Measurements from ENCODE around the gene PTCHD4.
"Not testable (repeated sequence)": the region's sequence is repeated elsewhere in the genome, so short reads cannot be mapped to it uniquely, and the experiment has no call there.

The PTCHD4 gene

GRCh38 chr6:48111575-48111974, 578 bp upstream of the PTCHD4 start:
- H3K4me1 Mint-ChIP-seq, result no peaks in the 10 kb centered on the region
- H3K36me3 Mint-ChIP-seq, result no peaks in the 10 kb centered on the region
- H3K4me3 Mint-ChIP-seq, result no peak overlapping the region
- DNase-seq, result no peak
- CTCF ChIA-PET, result no interaction called here
- H3K27ac Mint-ChIP-seq, result no peak overlapping the region
- no peaks in the 10 kb centered on the region for H3K27me3 Mint-ChIP-seq
- H3K9me3 Mint-ChIP-seq, result no peaks in the 10 kb centered on the region

- no peak for DNase-seq
- no peak overlapping the region for H3K27ac Mint-ChIP-seq
- H3K9me3 Mint-ChIP-seq, result no peaks in the 10 kb centered on the region
- no peaks in the 10 kb centered on the region for H3K4me1 Mint-ChIP-seq
- H3K36me3 Mint-ChIP-seq, result no peaks in the 10 kb centered on the region
- H3K4me3 Mint-ChIP-seq, result no peak overlapping the region
- CTCF ChIA-PET, result no interaction called here
- H3K27me3 Mint-ChIP-seq, result no peaks in the 10 kb centered on the region
Measured at GRCh38 chr6:48110436-48111142, 408 bp downstream of the PTCHD4 start.

GRCh38 chr6:48109944-48110343, 1.1 kb downstream of the PTCHD4 start:
- Mint-ChIP-seq H3K4me1 (no peaks in the 10 kb centered on the region), H3K27ac (no peak overlapping the region), H3K36me3 (no peaks in the 10 kb centered on the region), H3K27me3 (no peaks in the 10 kb centered on the region), H3K9me3 (peaks cover 3% of the 10 kb centered on the region), H3K4me3 (no peak overlapping the region)
- CTCF ChIA-PET, result interaction anchor here (0.6 kb wide), 1 partner anchor 72 kb away, joined by 3 read pairs; no protein-coding TSS in a partner anchor
- DNase-seq, result no peak

GRCh38 chr6:48102476-48103195, 8.4 kb downstream of the PTCHD4 start:
- H3K27me3 Mint-ChIP-seq, DNase-seq, H3K4me3 Mint-ChIP-seq, H3K9me3 Mint-ChIP-seq, CTCF ChIA-PET, H3K4me1 Mint-ChIP-seq, H3K36me3 Mint-ChIP-seq, H3K27ac Mint-ChIP-seq: not testable (repeated sequence)

GRCh38 chr6:48101290-48101689, 9.7 kb downstream of the PTCHD4 start:
- no peak for DNase-seq
- H3K36me3 Mint-ChIP-seq, result no peaks in the 10 kb centered on the region
- no peaks in the 10 kb centered on the region for H3K27me3 Mint-ChIP-seq
- no peak overlapping the region for H3K4me3 Mint-ChIP-seq
- H3K4me1 Mint-ChIP-seq, result no peaks in the 10 kb centered on the region
- peaks cover 3% of the 10 kb centered on the region for H3K9me3 Mint-ChIP-seq
- H3K27ac Mint-ChIP-seq, result no peak overlapping the region
- CTCF ChIA-PET, result no interaction called here

- CTCF ChIA-PET, result no interaction called here
- Mint-ChIP-seq H3K9me3 (peaks cover 3% of the 10 kb centered on the region), H3K27ac (no peak overlapping the region), H3K36me3 (no peaks in the 10 kb centered on the region), H3K4me1 (no peaks in the 10 kb centered on the region), H3K27me3 (no peaks in the 10 kb centered on the region), H3K4me3 (no peak overlapping the region)
- no peak for DNase-seq
Measured at GRCh38 chr6:48100588-48100895, 10.5 kb downstream of the PTCHD4 start.

- Mint-ChIP-seq H3K36me3 (no peaks in the 10 kb centered on the region), H3K27me3 (no peaks in the 10 kb centered on the region), H3K9me3 (no peaks in the 10 kb centered on the region), H3K4me1 (no peaks in the 10 kb centered on the region), H3K4me3 (no peak overlapping the region), H3K27ac (no peak overlapping the region)
- CTCF ChIA-PET, result interaction anchor here (0.7 kb wide), 1 partner anchor 17 kb away, joined by 3 read pairs; no protein-coding TSS in a partner anchor
- DNase-seq, result no peak
Measured at GRCh38 chr6:48099713-48100587, 11.0 kb downstream of the PTCHD4 start.

GRCh38 chr6:48098923-48099322, 12.1 kb downstream of the PTCHD4 start:
- Mint-ChIP-seq H3K36me3 (no peaks in the 10 kb centered on the region), H3K4me1 (no peaks in the 10 kb centered on the region), H3K27ac (no peak overlapping the region), H3K27me3 (no peaks in the 10 kb centered on the region), H3K9me3 (no peaks in the 10 kb centered on the region), H3K4me3 (no peak overlapping the region)
- CTCF ChIA-PET, result no interaction called here
- DNase-seq, result no peak

GRCh38 chr6:48092550-48093217, 18.3 kb downstream of the PTCHD4 start:
- Mint-ChIP-seq H3K9me3 (no peaks in the 10 kb centered on the region), H3K4me3 (no peak overlapping the region), H3K27me3 (no peaks in the 10 kb centered on the region), H3K27ac (no peak overlapping the region), H3K4me1 (no peaks in the 10 kb centered on the region), H3K36me3 (no peaks in the 10 kb centered on the region)
- CTCF ChIA-PET, result no interaction called here
- DNase-seq, result no peak

- CTCF ChIA-PET, result no interaction called here
- Mint-ChIP-seq H3K36me3 (no peaks in the 10 kb centered on the region), H3K4me3 (no peak overlapping the region), H3K9me3 (no peaks in the 10 kb centered on the region), H3K27me3 (no peaks in the 10 kb centered on the region), H3K4me1 (no peaks in the 10 kb centered on the region), H3K27ac (no peak overlapping the region)
- no peak for DNase-seq
Measured at GRCh38 chr6:48090546-48090945, 20.5 kb downstream of the PTCHD4 start.

- H3K9me3 Mint-ChIP-seq, result no peaks in the 10 kb centered on the region
- H3K27ac Mint-ChIP-seq, result no peak overlapping the region
- CTCF ChIA-PET, result no interaction called here
- H3K4me1 Mint-ChIP-seq, result no peaks in the 10 kb centered on the region
- DNase-seq, result no peak
- H3K27me3 Mint-ChIP-seq, result no peaks in the 10 kb centered on the region
- H3K36me3 Mint-ChIP-seq, result no peaks in the 10 kb centered on the region
- no peak overlapping the region for H3K4me3 Mint-ChIP-seq
Measured at GRCh38 chr6:48087448-48087847, 23.5 kb downstream of the PTCHD4 start.

GRCh38 chr6:48086187-48086586, 24.8 kb downstream of the PTCHD4 start:
- no peaks in the 10 kb centered on the region for H3K4me1 Mint-ChIP-seq
- DNase-seq, result no peak
- no peak overlapping the region for H3K4me3 Mint-ChIP-seq
- no peak overlapping the region for H3K27ac Mint-ChIP-seq
- no peaks in the 10 kb centered on the region for H3K9me3 Mint-ChIP-seq
- CTCF ChIA-PET, result no interaction called here
- no peaks in the 10 kb centered on the region for H3K36me3 Mint-ChIP-seq
- no peaks in the 10 kb centered on the region for H3K27me3 Mint-ChIP-seq

GRCh38 chr6:48085131-48085741, 25.8 kb downstream of the PTCHD4 start:
- Mint-ChIP-seq H3K4me1 (no peaks in the 10 kb centered on the region), H3K27me3 (no peaks in the 10 kb centered on the region), H3K36me3 (no peaks in the 10 kb centered on the region), H3K27ac (no peak overlapping the region), H3K9me3 (no peaks in the 10 kb centered on the region), H3K4me3 (no peak overlapping the region)
- DNase-seq, result no peak
- CTCF ChIA-PET, result no interaction called here

GRCh38 chr6:48084201-48084600, 26.8 kb downstream of the PTCHD4 start:
- H3K4me1 Mint-ChIP-seq, result no peaks in the 10 kb centered on the region
- CTCF ChIA-PET, result no interaction called here
- H3K27ac Mint-ChIP-seq, result no peak overlapping the region
- H3K9me3 Mint-ChIP-seq, result no peaks in the 10 kb centered on the region
- no peaks in the 10 kb centered on the region for H3K36me3 Mint-ChIP-seq
- H3K4me3 Mint-ChIP-seq, result no peak overlapping the region
- no peaks in the 10 kb centered on the region for H3K27me3 Mint-ChIP-seq
- DNase-seq, result no peak
